HG03135 (cell line): ENCODE results near the gene SCN8A.
"Not testable (repeated sequence)": the region's sequence is repeated elsewhere in the genome, so short reads cannot be mapped to it uniquely, and the experiment has no call there.

ENCODE experiments used
- ATAC-seq: cut with Tn5 transposase; IDR thresholded peaks from one replicate; pipeline ENCODE4 v1.9.1; 2021; ENCODE audit warnings: mild to moderate bottlenecking, moderate library complexity; ENCODE audit not compliant: unreplicated experiment

The SCN8A gene

DNA sequence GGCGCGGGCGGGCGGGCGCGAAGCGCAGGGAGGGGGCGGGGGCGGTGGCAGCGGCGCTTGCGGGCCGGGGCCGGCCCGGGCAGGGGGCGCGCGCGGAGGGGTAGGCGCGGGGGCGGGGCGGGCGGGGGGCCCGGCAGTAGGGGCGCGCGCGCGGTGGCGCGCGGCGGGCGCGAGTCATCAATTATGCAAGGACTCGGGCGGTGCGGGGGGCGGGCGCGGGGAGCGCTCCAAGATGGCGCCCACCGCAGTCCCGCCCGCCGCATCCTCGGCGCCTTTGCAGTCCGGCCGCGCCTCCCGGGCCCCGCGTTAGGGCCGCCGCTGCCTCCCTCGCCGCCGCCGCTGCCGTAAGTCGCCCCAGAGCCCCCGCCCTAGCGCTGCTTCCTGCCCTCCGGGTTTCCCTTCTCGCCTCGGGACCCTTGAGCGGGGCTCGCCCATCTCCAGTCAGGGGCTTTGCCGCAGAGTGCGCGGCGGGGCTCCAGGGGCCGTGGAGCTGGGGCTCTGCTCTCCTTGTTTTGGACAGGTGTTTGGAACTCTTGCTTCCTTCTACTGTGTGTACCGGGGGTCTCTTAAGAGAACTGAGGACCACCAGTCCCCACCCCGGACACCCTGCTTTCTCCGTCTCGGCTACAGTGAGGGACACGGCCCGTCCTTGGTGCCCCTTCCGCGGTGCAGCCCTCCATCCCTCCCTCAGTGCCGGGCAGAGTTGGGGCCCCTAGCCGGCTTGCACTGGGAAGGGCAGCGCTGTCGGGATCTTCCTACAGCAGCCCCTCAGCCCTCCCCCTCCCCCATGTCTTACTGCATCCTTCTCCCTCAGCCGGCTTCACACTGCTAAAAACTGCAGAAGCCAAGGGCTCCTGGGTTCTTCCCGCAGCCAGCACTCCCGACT is at the start of gene SCN8A:
TSS of gene SCN8A (plus strand) at position 218 of the 886 bp plus-strand sequence. CDS start 71,585 bp downstream, outside the sequence.
- ATAC-seq, result no peak

DNA sequence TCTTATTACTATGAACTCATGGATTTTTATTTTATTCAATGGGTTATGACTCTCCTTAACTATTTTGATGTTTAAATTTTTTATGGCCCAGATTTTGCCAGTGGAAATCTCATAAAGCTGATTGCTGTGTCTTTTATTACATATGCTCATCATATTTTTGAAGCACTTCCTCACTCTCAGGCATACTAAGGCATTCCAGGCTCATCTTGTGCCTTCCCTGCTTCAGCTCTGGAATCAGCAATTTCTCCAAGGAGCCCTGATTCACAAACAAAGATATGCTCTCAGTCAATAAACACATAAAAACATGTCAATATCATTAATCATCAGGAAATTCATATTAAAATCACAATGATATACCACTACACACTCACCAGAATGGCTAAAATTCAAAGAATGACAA is 44.9 kb upstream of the SCN8A start:
- no peak for ATAC-seq

DNA sequence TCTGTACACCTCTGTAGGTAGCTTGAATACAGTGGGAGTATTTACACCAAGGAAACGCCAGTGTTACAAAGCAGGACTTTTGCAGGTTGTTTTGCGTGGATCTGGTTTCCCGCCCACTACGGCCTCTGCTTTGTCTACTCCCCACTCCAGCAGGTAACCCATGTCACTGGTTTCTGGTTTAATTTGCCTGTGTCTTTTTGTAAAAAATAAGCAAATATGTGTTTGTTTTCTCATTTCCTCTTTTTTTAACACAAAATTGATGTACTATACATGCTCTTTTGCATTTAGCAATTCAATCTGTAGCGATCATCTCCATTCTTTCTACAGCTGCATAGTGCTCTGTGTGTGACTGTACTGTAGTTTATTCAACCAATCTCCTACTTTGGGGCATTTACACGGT is 43.4 kb upstream of the SCN8A start:
- no peak for ATAC-seq

DNA sequence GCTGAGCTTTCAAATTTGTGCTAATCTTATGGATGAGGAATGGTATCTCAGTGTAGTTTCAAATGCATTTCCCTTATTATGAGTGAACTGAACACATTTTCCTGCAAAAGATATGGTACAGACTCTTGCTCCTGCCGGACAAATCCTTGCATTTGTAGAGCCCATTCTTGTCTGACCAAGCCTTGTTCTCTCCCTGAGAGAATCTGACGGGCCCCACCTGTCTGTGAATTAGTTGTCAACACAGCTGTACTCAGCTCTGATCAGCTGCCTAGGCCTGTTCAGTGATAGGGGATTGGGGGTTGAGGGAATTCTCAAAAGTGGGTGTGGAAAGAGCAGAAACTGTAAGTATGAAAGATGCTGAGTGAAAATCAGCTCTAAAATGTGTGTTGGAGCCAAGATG is 42.8 kb upstream of the SCN8A start:
- ATAC-seq, result no peak

DNA sequence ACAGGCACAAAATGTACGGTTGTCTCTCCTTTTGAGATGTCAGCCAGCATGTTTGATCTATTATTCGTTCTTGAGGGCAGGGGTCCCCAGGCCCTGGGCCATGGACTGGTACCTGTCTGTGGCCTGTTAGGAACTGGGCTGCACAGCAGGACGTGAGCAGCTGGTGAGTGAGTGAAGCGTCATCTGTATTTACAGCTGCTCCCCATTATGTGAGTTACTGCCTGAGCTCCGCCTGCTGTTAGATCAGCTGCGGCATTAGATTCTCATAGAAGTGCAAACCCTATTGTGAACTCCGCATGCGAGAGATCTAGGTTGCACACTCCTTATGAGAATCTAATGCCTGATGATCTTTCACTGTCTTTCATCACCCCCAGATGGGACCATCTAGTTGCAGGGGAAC is 41.4 kb upstream of the SCN8A start:
- ATAC-seq, result no peak

DNA sequence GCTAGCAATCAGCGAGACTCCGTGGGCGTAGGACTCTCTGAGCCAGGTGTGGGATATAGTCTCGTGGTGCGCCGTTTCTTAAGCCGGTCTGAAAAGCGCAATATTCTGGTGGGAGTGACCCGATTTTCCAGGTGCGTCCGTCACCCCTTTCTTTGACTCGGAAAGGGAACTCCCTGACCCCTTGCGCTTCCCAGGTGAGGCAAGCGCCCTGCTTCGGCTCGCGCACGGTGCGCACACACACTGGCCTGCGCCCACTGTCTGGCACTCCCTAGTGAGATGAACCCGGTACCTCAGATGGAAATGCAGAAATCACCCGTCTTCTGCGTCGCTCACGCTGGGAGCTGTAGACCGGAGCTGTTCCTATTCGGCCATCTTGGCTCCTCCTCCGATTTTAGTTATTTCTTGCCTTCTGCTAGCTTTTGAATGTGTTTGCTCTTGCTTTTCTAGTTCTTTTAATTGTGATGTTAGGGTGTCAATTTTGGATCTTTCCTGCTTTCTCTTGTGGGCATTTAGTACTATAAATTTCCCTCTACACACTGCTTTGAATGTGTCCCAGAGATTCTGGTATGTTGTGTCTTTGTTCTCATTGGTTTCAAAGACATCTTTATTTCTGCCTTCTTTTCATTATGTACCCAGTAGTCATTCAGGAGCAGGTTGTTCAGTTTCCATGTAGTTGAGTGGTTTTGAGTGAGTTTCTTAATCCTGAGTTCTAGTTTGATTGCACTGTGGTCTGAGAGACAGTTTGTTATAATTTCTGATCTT is 22.6 kb upstream of the SCN8A start:
- not testable (repeated sequence) for ATAC-seq

DNA sequence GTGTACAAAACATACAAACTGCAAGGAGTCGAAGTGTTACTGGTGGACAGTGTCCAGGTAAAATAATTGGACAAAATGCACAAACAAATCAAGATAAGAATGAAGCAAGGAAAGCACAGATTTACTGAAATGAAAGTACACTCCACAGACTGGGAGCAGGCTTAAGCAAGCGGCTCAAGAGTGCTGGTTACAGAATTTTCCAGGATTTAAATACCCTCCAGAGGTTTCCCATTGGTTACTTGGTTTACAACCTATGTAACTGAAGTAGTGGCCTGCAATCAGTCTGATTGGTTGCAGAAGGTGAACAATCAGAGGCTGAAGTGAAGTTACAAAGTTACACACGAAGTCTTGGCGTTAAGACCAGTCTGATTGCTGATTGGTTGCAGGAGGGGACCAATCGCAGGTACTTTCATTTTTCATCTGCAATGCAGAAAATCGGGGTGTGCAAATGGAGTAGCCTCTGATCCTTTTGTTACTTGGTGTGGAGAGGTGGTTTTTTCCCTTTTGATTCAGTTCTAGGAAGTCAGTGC is 11.6 kb upstream of the SCN8A start:
- no peak for ATAC-seq

DNA sequence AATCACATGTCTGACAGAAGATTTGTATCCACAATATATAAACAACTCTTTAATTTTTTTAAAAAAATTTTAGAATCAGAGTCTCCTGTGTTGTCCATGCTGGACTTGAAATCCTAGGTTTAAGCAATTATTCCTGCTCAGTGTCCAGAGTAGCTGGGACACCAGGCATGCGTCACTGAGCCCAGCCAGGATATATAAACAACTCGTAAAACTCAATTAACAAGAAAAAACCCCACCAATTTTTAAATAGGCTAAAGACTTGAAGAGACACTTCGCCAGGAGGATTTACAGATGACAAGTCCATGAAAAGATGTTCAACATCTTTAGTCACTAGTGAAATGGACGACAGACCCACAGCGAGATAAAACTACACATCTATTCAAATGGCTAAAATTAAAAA is 2.0 kb upstream of the SCN8A start:
- ATAC-seq, result no peak

DNA sequence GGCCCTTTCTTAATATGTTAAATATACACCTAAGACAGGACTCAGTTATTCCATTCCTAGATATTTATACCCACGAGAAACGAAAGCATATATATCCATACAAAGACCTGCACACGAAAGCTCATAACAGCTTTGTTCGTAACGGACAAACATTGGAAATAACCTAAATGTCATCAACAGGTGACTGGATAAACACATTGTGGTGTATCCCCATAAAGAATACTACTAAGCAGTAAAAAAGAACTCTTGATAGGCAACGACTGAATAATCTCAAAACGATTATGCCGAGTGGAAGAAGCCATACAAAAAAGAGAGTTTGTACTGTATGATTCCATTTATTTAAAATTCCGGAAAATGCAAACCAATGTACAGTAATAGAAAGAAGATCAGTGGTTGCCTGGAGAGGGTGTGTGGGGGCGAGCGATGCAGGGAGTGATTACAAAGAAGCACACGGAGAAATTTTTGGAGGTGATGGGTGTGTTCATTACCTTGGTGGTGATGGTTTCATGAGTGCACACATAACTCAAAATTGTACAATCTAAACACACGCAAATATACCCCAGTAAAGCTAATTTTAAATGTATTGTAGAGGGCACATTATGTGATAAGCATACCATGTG is 1.4 kb upstream of the SCN8A start:
- ATAC-seq, result no peak

DNA sequence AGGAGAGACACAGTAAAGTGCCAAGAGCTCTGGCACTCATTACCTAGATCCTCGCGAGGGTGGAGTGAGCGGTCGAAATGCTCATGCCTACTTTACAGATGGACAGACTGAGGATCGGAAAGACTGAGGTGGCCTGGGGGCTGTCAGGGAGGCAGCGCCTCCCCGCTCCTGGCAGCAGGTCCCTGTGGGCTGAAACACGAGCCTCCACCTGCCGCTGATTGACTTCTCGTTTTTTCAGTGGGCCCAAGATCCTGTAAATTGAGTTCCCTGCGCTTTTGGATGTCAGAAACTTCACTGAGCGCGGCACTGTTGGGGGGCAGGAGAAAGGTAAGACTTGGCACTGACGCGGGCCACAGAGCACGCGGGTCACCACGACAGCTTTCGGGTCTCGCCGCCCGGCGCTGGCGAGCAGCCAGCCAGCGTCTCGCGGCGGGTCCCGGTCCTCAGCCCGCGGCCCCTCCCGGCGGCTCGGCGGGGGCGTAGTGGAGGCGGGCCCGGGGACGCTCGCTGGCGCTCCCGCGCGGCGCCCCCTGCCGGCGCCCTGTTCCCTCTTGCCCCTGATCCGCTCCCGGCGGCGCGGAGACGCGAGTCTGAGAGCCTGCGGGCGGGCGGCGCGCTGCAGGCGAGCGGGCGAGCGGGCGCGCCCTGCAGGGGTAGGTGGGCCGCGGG is 552 bp upstream of the SCN8A start:
- ATAC-seq, result no peak

DNA sequence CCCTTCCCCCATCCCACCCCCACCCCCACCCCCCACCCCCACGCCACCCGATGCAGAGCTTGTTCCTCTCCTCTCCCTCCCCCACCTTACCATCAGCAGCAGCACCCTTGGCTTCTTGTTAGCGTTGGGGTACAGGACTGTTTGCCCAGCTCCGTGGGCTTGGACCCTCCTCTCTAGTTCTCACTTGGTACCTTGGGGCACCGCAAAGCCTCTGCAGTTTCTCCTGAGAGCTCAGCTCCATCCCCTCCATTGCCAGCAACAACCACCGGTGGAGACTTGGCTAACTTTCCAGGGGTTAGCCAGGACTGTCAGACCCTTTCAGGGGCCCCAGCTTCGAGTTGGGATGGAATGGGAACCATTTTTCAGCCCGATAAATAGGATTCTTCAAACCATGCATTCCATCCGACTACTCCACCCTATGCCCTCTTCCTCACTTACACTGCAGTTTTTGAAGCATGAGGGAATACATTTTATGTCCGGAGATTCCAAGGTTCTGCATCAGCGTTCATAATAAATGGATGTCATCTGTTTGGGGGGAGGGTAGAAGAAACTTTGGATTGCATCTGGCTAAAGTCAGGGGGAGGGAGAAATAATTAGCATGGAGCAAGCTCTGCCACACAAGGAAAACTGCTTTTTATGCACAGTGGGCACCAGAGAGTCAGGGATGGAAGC is 1.1 kb downstream of the SCN8A start:
- ATAC-seq, result no peak

DNA sequence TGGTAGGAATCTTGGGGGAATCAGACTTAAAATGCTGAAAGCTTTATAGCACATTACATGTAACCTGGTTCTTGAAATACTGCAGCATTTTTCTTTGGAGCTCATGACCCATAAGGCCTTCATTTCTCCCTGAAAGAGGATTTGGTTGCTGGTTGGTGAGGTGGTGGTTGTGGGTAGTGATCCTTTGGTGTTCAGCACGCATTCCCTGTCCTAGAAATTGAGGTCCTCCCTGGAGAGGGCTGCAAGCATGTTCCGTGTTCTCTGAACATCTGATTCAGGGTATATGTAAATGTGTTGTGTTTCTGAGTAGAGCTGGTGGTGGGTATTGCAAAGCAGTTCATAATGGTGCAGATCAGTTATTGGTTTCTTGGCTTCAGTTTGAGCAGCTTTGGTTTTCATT is 2.0 kb downstream of the SCN8A start:
- ATAC-seq, result no peak

DNA sequence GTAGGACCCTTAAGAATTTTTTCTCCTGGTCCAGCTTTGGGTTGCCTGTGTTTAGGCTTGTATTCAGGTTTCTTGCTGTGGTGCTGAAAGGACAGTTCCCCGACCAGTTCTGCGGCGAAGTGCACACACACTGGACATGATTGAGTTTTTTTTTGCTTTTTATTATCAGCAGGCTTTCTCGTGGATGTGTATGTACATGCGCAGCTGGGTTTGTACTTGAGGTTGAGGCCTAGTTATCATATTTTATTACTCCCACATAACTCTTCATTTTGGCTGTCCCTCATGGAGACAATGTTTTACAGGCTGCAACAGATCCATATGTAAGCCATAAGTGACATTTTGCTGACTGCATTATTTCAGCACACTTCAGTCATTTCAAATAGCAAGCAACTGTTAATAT is 2.5 kb downstream of the SCN8A start:
- ATAC-seq, result no peak

DNA sequence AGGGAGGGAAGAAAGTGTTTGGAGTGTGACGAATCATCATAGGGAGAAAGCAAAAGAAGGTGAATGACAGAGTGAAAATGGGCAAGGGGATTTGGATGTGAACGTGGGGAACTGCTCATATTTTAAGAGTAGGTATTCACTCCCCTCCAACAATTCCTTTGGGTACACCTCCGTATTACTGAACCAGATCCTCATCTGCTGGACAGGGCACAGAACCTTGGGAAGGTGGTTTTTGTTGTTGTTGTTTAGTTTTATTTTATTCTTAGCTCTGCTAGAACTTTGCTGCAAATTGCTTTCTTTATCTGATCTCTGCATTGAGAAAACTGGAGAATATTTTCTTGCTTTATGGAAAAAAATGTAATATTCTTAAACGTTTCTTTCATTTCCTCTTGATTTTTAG is 7.1 kb downstream of the SCN8A start:
- ATAC-seq, result no peak

DNA sequence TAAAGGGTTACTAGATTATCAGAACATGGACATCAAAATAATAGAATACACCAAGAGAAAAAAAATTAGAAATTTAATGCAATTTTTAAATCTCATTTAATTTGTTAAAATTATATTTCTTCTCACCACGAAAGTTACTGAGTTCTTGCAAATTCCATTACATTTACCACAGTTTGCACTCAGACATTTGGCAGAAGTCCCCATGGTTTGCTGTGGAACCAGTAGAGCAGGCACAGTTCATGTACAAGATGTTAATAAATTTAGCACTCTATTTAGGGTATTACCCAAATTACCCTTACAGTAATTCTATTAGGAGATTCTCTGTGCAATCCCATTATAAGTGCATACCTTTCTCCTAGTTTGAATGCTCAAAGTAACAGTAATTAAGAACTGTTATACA is 9.7 kb downstream of the SCN8A start:
- ATAC-seq, result no peak

DNA sequence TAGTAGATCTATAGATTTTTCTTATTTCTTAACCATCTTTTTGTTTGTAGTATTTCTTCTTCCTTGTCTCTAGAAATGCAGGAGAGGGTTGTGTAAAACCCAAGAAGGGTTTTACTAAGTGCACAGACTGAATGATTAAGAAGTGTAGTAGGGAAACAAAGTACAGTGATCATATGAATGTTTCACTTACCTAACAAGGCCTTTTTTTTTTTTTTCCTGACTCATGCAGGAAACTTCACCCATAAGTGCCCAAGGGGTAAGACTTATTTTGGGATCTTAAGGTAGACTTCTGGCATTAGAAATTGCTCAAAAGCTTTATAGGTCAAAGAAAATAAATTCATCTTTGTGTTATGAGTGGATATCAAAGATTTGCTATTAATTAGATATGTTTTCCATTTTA is 10.2 kb downstream of the SCN8A start:
- ATAC-seq, result no peak

DNA sequence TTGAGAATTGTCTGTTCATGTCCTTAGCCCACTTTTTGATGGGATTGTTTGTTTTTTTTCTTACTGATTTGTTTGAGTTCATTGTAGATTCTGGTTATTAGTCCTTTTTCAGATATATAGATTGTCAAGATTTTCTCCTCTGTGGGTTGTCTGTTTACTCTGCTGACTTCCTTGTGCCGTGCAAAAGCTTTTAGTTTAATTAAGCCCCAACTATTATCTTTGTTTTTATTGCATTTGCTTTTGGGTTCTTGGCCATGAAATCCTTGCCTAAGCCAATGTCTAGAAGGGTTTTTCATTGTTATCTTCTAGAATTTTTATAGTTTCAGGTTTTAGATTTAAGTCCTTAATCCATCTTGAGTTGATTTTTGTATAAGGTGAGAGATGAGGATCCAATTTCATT is 14.9 kb downstream of the SCN8A start:
- not testable (repeated sequence) for ATAC-seq

DNA sequence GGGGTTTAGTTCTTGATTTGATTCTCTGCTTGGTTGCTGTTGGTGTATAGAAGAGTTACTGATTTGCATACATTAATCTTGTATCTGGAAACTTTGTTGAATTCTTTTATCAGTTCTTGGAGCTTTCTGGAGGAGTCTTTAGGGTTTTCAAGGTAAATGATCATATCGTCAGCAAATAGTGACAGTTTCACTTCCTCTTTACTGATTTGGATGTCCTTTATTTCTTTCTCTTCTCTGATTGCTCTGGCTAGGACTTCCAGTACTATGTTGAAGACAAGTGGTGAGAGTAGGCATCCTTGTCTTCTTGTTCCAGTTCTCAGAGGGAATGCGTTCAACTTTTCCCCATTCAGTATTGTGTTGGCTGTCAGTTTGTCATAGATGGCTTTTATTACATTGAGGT is 16.2 kb downstream of the SCN8A start:
- ATAC-seq, result not testable (repeated sequence)

DNA sequence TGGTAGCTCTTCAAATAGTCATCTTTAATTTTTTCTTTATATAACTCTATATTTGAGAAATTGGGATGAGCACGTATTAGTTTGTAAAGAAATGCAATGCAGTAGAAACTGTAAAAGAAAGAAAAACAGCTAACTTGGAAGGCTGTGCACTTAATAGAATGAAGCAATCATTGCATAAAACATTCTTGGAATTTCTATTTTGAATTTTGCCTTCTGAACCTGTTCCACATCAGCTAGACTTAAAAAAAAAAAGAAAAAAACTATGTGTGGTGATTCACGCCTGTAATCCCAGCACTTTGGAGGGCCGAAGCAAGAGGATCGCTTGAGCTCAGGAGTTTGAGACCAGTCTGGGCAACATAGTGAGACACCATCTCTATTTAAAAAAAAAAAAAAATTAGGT is 29.4 kb downstream of the SCN8A start:
- no peak for ATAC-seq

DNA sequence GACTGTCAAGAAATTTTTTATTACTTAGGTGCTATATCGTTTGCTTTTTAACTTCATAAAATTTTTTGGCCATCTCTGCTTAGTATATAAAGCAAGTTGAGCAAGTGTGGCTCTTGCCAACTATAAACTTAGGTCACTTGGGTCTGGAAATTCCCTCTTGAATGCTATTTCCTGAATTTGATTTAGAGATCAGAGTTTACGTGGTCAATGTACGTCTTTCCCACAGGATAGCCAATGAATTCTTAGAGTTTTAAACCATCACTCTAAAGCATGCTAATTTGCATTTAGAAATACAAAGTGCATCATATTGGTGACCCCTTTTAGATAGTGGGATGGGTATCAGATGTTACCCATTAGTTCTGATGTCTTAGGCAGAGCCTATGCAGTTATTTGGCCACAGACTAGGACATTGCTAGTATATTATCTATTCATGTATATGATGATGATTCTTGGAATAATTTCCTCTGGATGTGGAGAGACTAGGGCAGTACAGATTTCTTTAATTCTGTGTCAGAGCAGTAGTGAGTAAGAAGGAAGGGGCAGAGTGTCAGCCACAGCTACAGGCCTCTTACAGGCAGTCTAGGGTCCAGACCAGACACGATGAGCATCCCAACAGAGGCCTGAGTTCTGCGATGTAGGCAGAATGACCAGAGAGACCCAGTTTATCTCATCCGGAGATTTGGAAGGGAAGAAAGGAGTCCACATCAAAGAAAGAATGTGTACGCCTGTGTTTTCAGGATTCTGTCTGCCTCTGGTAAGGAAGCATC is 30.3 kb downstream of the SCN8A start:
- no peak for ATAC-seq
